Measurements from ENCODE around the gene MSMO1.

GRCh38 chr4:165293927-165294649 is 33.4 kb upstream of the MSMO1 start:
- no peak for TF ChIP-seq EP300 (IDR thresholded peaks at IDR 0.05; ENCODE audit: borderline replicate concordance)
- TF ChIP-seq REST (IDR thresholded peaks at IDR 0.05; ENCODE audit: low read depth), result no peak
- TF ChIP-seq CEBPB (IDR thresholded peaks at IDR 0.05), result no peak
- no peak for TF ChIP-seq MAX (IDR thresholded peaks at IDR 0.05)
- TF ChIP-seq TAF1 (IDR thresholded peaks at IDR 0.05; ENCODE audit: low read depth), result no peak
- TF ChIP-seq RAD21 (IDR thresholded peaks at IDR 0.05; ENCODE audit: low read depth), result no peak
- TF ChIP-seq EGR1 (IDR thresholded peaks at IDR 0.05), result no peak
